NCI-H146 treated with DMSO at 0.1 percent for 48 hours (cell line): ENCODE measurements around the gene SRSF4.
"Not testable (repeated sequence)": the region's sequence is repeated elsewhere in the genome, so short reads cannot be mapped to it uniquely, and the experiment has no call there.

Source experiments
- DNase-seq: peaks from one replicate; lab custom pipeline; 2025; ENCODE audit not compliant: unreplicated experiment; lab: John Stamatoyannopoulos, UW

The SRSF4 gene

GRCh38 chr1:29181413-29182225, at the start of gene SRSF4:
Gene SRSF4, minus strand, starts transcription at chr1:29181900. Its CDS starts 148 bp downstream, at chr1:29181752.
- peak; percentile 88 for DNase-seq

- peak; percentile 67 for DNase-seq
Observed at GRCh38 chr1:29230553-29231378, 49.1 kb upstream of the SRSF4 start, which contains the start of gene MECR. Gene MECR, minus strand, starts transcription at chr1:29230934. Its CDS starts 28 bp downstream, at chr1:29230906.

- DNase-seq = no peak
Observed at GRCh38 chr1:29230204-29230552, 48.5 kb upstream of the SRSF4 start.

GRCh38 chr1:29227511-29227910, 45.8 kb upstream of the SRSF4 start:
- DNase-seq = no peak

GRCh38 chr1:29225361-29225760, 43.7 kb upstream of the SRSF4 start:
- no peak for DNase-seq

- DNase-seq = no peak
Observed at GRCh38 chr1:29224356-29224837, 42.7 kb upstream of the SRSF4 start.

- DNase-seq = no peak
Observed at GRCh38 chr1:29223521-29223920, 41.8 kb upstream of the SRSF4 start.

GRCh38 chr1:29222686-29223085, 41.0 kb upstream of the SRSF4 start:
- no peak for DNase-seq

- not testable (repeated sequence) for DNase-seq
Observed at GRCh38 chr1:29222260-29222659, 40.6 kb upstream of the SRSF4 start.

- no peak for DNase-seq
Observed at GRCh38 chr1:29221296-29221695, 39.6 kb upstream of the SRSF4 start.

- DNase-seq = no peak
Observed at GRCh38 chr1:29218223-29218622, 36.5 kb upstream of the SRSF4 start.

GRCh38 chr1:29217633-29218032, 35.9 kb upstream of the SRSF4 start:
- DNase-seq = no peak

GRCh38 chr1:29213055-29213454, 31.4 kb upstream of the SRSF4 start:
- DNase-seq = no peak

- no peak for DNase-seq
Observed at GRCh38 chr1:29211086-29212030, 29.7 kb upstream of the SRSF4 start.

- no peak for DNase-seq
Observed at GRCh38 chr1:29210278-29211085, 28.8 kb upstream of the SRSF4 start.

- no peak for DNase-seq
Observed at GRCh38 chr1:29209173-29209572, 27.5 kb upstream of the SRSF4 start.

GRCh38 chr1:29208442-29208841, 26.7 kb upstream of the SRSF4 start:
- DNase-seq = no peak

GRCh38 chr1:29202584-29203340, 21.1 kb upstream of the SRSF4 start:
- DNase-seq = peak; percentile 39

- no peak for DNase-seq
Observed at GRCh38 chr1:29202053-29202452, 20.4 kb upstream of the SRSF4 start.
